ENCODE data around the gene SV2C. TPM values are rescaled to one million over a fixed set of nuclear protein-coding genes. Genes with fewer than 3 reads are reported as not detected.

SV2C gene
- total and polyA plus RNA-seq, 2 donors (not counting 1 experiment from before 2014, with no cell fraction given), result not detected

- H3K9me3 ChIP-seq (ENCODE audit: control extremely low read depth in 1 of 3, control insufficient read depth in 2 of 3, insufficient read depth in 1 of 3, low read length in 2 of 3), result no peaks in the 10 kb centered on the region
- no peak overlapping the region for H3K27ac ChIP-seq (ENCODE audit: low read length in 2 of 2)
- Mint-ChIP-seq H3K9me3 (ENCODE audit: insufficient read depth) (no peaks in the 10 kb centered on the region), H3K27ac (no peak overlapping the region), H3K4me3 (no peak overlapping the region), H3K27me3 (peaks cover 28% of the 10 kb centered on the region), H3K4me1 (no peaks in the 10 kb centered on the region)
- H3K4me3 ChIP-seq (ENCODE audit: control extremely low read depth in 1 of 5, extremely low read depth in 1 of 5, insufficient read depth in 1 of 5, low read depth in 2 of 5, low read length in 4 of 5), result no peak overlapping the region
- H3K9ac ChIP-seq (ENCODE audit: low read length), result no peak overlapping the region
- H4K20me1 ChIP-seq (ENCODE audit: control insufficient read depth, insufficient read depth, low read length, poor library complexity, severe bottlenecking), result no peaks in the 10 kb centered on the region
- H3K4me1 ChIP-seq (ENCODE audit: control insufficient read depth in 2 of 2, insufficient read depth in 2 of 2, low read length in 2 of 2), result no peaks in the 10 kb centered on the region
- intact Hi-C loops (cut with micrococcal nuclease), result no loop called here
- ChIA-PET POLR2A (no interaction called here), CTCF (no interaction called here)
- no peak overlapping the region for H2AFZ ChIP-seq (ENCODE audit: insufficient read depth, low read depth, low read length, poor library complexity, severe bottlenecking)
- H3K79me2 ChIP-seq (ENCODE audit: control insufficient read depth, insufficient read depth, low read length), result no peaks in the 10 kb centered on the region
- H3K4me2 ChIP-seq (replicated peaks; ENCODE audit: low read depth, low read length, poor library complexity, severe bottlenecking), result no peak overlapping the region
- WGBS (ENCODE audit: insufficient coverage), result no CpG with 5 or more reads among the region's 1 CpG
- ATAC-seq (ENCODE audit: low read depth) (no peak), DNase-seq (no peak)
- no peak for TF ChIP-seq CTCF (IDR thresholded peaks at IDR 0.05)
- no peak for TF ChIP-seq EZH2 (IDR thresholded peaks at IDR 0.05; ENCODE audit: borderline replicate concordance, insufficient read depth, low read depth, low read length, poor library complexity, severe bottlenecking)
- peaks cover 0 to 4% (median 0%) of the 10 kb centered on the region in 4 experiments for H3K27me3 ChIP-seq (replicated peaks in 1 of 4; ENCODE audit: control extremely low read depth in 1 of 4, control insufficient read depth in 3 of 4, insufficient read depth in 4 of 4, low read length in 3 of 4)
- H3K36me3 ChIP-seq (replicated peaks in 1 of 2; ENCODE audit: control extremely low read depth in 1 of 2, control insufficient read depth in 1 of 2, extremely low read depth in 1 of 2, insufficient read depth in 2 of 2, low read length in 1 of 2), result no peaks in the 10 kb centered on the region
Observed at GRCh38 chr5:76149636-76150035, 66.5 kb downstream of the SV2C start.

DNA sequence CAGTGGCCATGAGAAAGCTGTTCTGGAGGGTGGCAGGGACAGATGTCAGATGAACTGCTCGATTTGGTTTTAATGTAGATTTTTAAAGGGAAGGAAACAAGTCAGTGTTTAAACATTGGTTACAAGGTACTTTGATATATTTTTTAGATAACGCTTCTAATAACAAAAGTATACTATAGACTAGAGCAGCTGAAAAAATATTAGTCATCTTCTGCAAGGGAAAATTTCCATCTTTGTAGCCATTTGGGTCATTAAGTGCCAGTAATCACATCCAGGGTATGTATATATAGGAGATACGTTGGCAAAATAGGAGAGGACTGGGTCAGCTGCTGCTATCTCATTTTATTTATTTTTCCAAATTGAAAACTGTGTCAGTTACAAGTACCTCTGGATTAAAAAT is 69.0 kb downstream of the SV2C start:
- Histone ChIP-seq H3K4me2 (replicated peaks; ENCODE audit: low read depth, low read length, poor library complexity, severe bottlenecking) (no peak overlapping the region), H2AFZ (ENCODE audit: insufficient read depth, low read depth, low read length, poor library complexity, severe bottlenecking) (no peak overlapping the region), H3K9me3 (ENCODE audit: control extremely low read depth in 1 of 3, control insufficient read depth in 2 of 3, insufficient read depth in 1 of 3, low read length in 2 of 3) (peaks cover 0 to 2% (median 0%) of the 10 kb centered on the region in 3 donors), H3K27ac (ENCODE audit: low read length in 2 of 2) (no peak overlapping the region), H3K36me3 (replicated peaks in 1 of 2; ENCODE audit: control extremely low read depth in 1 of 2, control insufficient read depth in 1 of 2, extremely low read depth in 1 of 2, insufficient read depth in 2 of 2, low read length in 1 of 2) (no peaks in the 10 kb centered on the region), H3K9ac (ENCODE audit: low read length) (no peak overlapping the region), H4K20me1 (ENCODE audit: control insufficient read depth, insufficient read depth, low read length, poor library complexity, severe bottlenecking) (no peaks in the 10 kb centered on the region), H3K4me3 (ENCODE audit: control extremely low read depth in 1 of 5, extremely low read depth in 1 of 5, insufficient read depth in 1 of 5, low read depth in 2 of 5, low read length in 4 of 5) (no peak overlapping the region), H3K79me2 (ENCODE audit: control insufficient read depth, insufficient read depth, low read length) (no peaks in the 10 kb centered on the region), H3K27me3 (replicated peaks in 1 of 4; ENCODE audit: control extremely low read depth in 1 of 4, control insufficient read depth in 3 of 4, insufficient read depth in 4 of 4, low read length in 3 of 4) (peaks cover 0 to 4% (median 0%) of the 10 kb centered on the region in 4 experiments), H3K4me1 (ENCODE audit: control insufficient read depth in 2 of 2, insufficient read depth in 2 of 2, low read length in 2 of 2) (no peaks in the 10 kb centered on the region)
- Mint-ChIP-seq H3K4me1 (no peaks in the 10 kb centered on the region), H3K9me3 (ENCODE audit: insufficient read depth) (peaks cover 9% of the 10 kb centered on the region), H3K4me3 (no peak overlapping the region), H3K27ac (no peak overlapping the region), H3K27me3 (peaks cover 45% of the 10 kb centered on the region)
- WGBS (ENCODE audit: insufficient coverage), result no CpG with 5 or more reads among the region's 3 CpGs
- intact Hi-C loops (cut with micrococcal nuclease), result no loop called here
- POLR2A ChIA-PET, result no interaction called here
- no peak for DNase-seq
- CTCF ChIA-PET, result no interaction called here
- ATAC-seq (ENCODE audit: low read depth), result no peak
- no peak for TF ChIP-seq CTCF (IDR thresholded peaks at IDR 0.05)
- TF ChIP-seq EZH2 (IDR thresholded peaks at IDR 0.05; ENCODE audit: borderline replicate concordance, insufficient read depth, low read depth, low read length, poor library complexity, severe bottlenecking), result no peak
